K562 (cell line): Measurements from ENCODE around the gene RBM3.

ENCODE experiments used
- FOXK1 ChIP-seq: sonication (generic); formaldehyde crosslinking; IDR thresholded peaks from 2 replicates; pipeline ENCODE4 v1.8.0; 2022; ENCODE audit warnings: missing genetic modification reagents, mild to moderate bottlenecking, borderline replicate concordance
- JUND ChIP-seq, 2 experiments: IDR thresholded peaks; 2 replicates in 1 of 2; 3 replicates in 1 of 2; pipeline ENCODE4 v1.6.1; 2011; ENCODE audit warnings: borderline replicate concordance in 2 of 2, low read depth in 2 of 2, low read length in 2 of 2, improper control_type of control experiment in 1 of 2, missing biosample characterization in 1 of 2, missing genetic modification characterization in 1 of 2, missing genetic modification reagents in 1 of 2
- MYNN ChIP-seq, 2 experiments: sonication (generic); formaldehyde crosslinking in 1 of 2; IDR thresholded peaks; 2 replicates each; pipeline versions ENCODE4 v1.5.0 to v1.6.1; 2016 to 2020; ENCODE audit warnings: antibody characterized with exemption in 1 of 2, missing genetic modification reagents in 1 of 2
- ZNF696 ChIP-seq: fragments of 250-450 bp; sonication (Bioruptor Pico); conservative IDR thresholded peaks from 2 replicates; pipeline ENCODE4 v1.4.0; 2020; ENCODE audit warnings: mild to moderate bottlenecking, moderate library complexity

GRCh38 chrX:48569958-48570357 is 4.3 kb upstream of the RBM3 start:
- TF ChIP-seq FOXK1 (CRISPR knock-in tag) (no peak), MYNN (IDR thresholded peaks at IDR 0.05) (no peak), MYNN (CRISPR knock-in tag; IDR thresholded peaks at IDR 0.05) (no peak), JUND (IDR thresholded peaks at IDR 0.05; ENCODE audit: borderline replicate concordance, low read depth, low read length) (no peak), JUND (tag; IDR thresholded peaks at IDR 0.05; ENCODE audit: borderline replicate concordance, low read depth, low read length) (no peak), ZNF696 (CRISPR knock-in tag) (no peak)
